Endothelial cell of umbilical vein (primary cell): Measurements from ENCODE around the gene PLEKHA8. TPM values are rescaled to one million over a fixed set of nuclear protein-coding genes. Genes with fewer than 3 reads are reported as not detected.

Source experiments
- BruUV-seq: library from RNA; stranded (reverse); fragments of 400-500 nt; replicated peaks from 2 replicates; lab custom pipeline; 2021; lab: Mats Ljungman, UMichigan
- CTCF ChIA-PET: fragments of 300-600, 350-600 bp; sonication (Branson Sonifier 250); formaldehyde crosslinking; loops from one replicate; lab custom pipeline; 2021; ENCODE audit warnings: antibody characterized with exemption, inconsistent platforms; lab: Charles Lee
- POLR2A ChIA-PET: fragments of 300-600, 350-600 bp; sonication (Branson Sonifier 250); formaldehyde crosslinking; loops from one replicate; lab custom pipeline; 2021; ENCODE audit warnings: antibody characterized with exemption, inconsistent platforms; lab: Charles Lee
- DNase-seq: peaks from one replicate; pipeline ENCODE4 v3.0.0-alpha.2; 2011; ENCODE audit warnings: low read depth, low spot score
- FAIRE-seq: peaks from 2 replicates; lab custom pipeline; 2011; peaks lifted over from hg19 to GRCh38; lab: Jason Lieb, UNC
- H2AFZ ChIP-seq: 2 replicates; pipeline ENCODE4 v1.6.0; 2012; ENCODE audit warnings: low read depth, low read length, control low read depth, inconsistent platforms
- H3K27ac ChIP-seq: 2 replicates; pipeline ENCODE4 v1.5.1; 2011; ENCODE audit warnings: low read depth, mild to moderate bottlenecking, control low read depth, low read length, moderate library complexity; ENCODE audit not compliant: insufficient read depth
- H3K27me3 ChIP-seq, 2 experiments: 2 replicates each; pipeline versions ENCODE4 v1.6.0 to v1.6.1; 2011; ENCODE audit warnings: low read length in 2 of 2, mixed read lengths in 1 of 2; ENCODE audit not compliant: control insufficient read depth in 2 of 2, insufficient read depth in 2 of 2
- H3K36me3 ChIP-seq, 2 experiments: 2 replicates in 1 of 2; 3 replicates in 1 of 2; pipeline ENCODE4 v1.5.1; 2011; ENCODE audit warnings: low read length in 2 of 2, mild to moderate bottlenecking in 1 of 2, moderate library complexity in 1 of 2; ENCODE audit not compliant: control insufficient read depth in 2 of 2, insufficient read depth in 2 of 2; ENCODE audit errors: extremely low read depth in 1 of 2
- H3K4me1 ChIP-seq: 3 replicates; pipeline ENCODE4 v1.5.1; 2011; ENCODE audit warnings: mild to moderate bottlenecking, low read length; ENCODE audit not compliant: control insufficient read depth, insufficient read depth; ENCODE audit errors: extremely low read depth
- H3K4me2 ChIP-seq: 2 replicates; pipeline ENCODE4 v1.6.1; 2011; ENCODE audit warnings: low read length, control low read depth, mixed read lengths; ENCODE audit not compliant: insufficient read depth
- H3K4me3 ChIP-seq, 3 experiments: fragments of 200-600 bp in 1 of 3; sonication (generic), shearing (Covaris generic) in 1 of 3; replicated peaks in 1 of 3; 2 replicates each; pipeline ENCODE4 v1.5.1; 2011 to 2016; ENCODE audit warnings: control low read depth in 3 of 3, low read length in 3 of 3, mild to moderate bottlenecking in 2 of 3, inconsistent platforms in 1 of 3, low read depth in 1 of 3, moderate library complexity in 1 of 3; ENCODE audit not compliant: insufficient read depth in 1 of 3
- H3K79me2 ChIP-seq: 2 replicates; pipeline ENCODE4 v1.6.0; 2012; ENCODE audit warnings: low read length, inconsistent platforms; ENCODE audit not compliant: control insufficient read depth, insufficient read depth
- H3K9ac ChIP-seq: replicated peaks from 2 replicates; pipeline ENCODE3; 2011; ENCODE audit warnings: low read length, control low read depth; ENCODE audit not compliant: insufficient read depth; ENCODE audit errors: extremely low read depth
- H3K9me1 ChIP-seq: replicated peaks from 3 replicates; pipeline ENCODE4 v1.6.0; 2011; ENCODE audit warnings: mild to moderate bottlenecking, low read length; ENCODE audit not compliant: control insufficient read depth, insufficient read depth; ENCODE audit errors: extremely low read depth
- H3K9me3 ChIP-seq: replicated peaks from 2 replicates; pipeline ENCODE4 v1.5.1; 2012; ENCODE audit warnings: low read length, inconsistent platforms; ENCODE audit not compliant: control insufficient read depth, insufficient read depth
- H4K20me1 ChIP-seq: replicated peaks from 2 replicates; pipeline ENCODE3; 2011; ENCODE audit warnings: mild to moderate bottlenecking, low read length; ENCODE audit not compliant: control insufficient read depth, insufficient read depth; ENCODE audit errors: extremely low read depth
- EZH2 ChIP-seq: IDR thresholded peaks from 2 replicates; pipeline ENCODE4 v1.6.1; 2012; ENCODE audit warnings: borderline replicate concordance, low read depth, mild to moderate bottlenecking, moderate library complexity, low read length, inconsistent platforms; ENCODE audit not compliant: severe bottlenecking
- FOS ChIP-seq: IDR thresholded peaks from 2 replicates; pipeline ENCODE4 v1.6.1; 2011; ENCODE audit warnings: mild to moderate bottlenecking, low read length, moderate library complexity, borderline replicate concordance; ENCODE audit not compliant: insufficient read depth
- GATA2 ChIP-seq: IDR thresholded peaks from 2 replicates; pipeline ENCODE4 v1.7.0; 2011; ENCODE audit warnings: low read depth, mild to moderate bottlenecking, moderate library complexity, mixed read lengths, low read length; ENCODE audit not compliant: insufficient read length, insufficient read depth
- JUN ChIP-seq: IDR thresholded peaks from 2 replicates; pipeline ENCODE4 v1.6.1; 2011; ENCODE audit warnings: borderline replicate concordance, low read depth; ENCODE audit not compliant: insufficient read length, insufficient read depth
- MAX ChIP-seq: IDR thresholded peaks from 2 replicates; pipeline ENCODE4 v1.6.1; 2011; ENCODE audit not compliant: insufficient read depth, insufficient read length
- MYC ChIP-seq: IDR thresholded peaks from one replicate; pipeline ENCODE4 v1.6.1; 2011; ENCODE audit warnings: mild to moderate bottlenecking, low read depth, low read length
- POLR2A ChIP-seq: IDR thresholded peaks from 2 replicates; pipeline ENCODE4 v1.6.1; 2012; ENCODE audit warnings: low read depth, mild to moderate bottlenecking, control low read depth, low read length
- POLR2AphosphoS5 ChIP-seq: IDR thresholded peaks from 2 replicates; pipeline ENCODE4 v1.6.1; 2012; ENCODE audit warnings: low read depth, mild to moderate bottlenecking, control low read depth, low read length, moderate library complexity; ENCODE audit not compliant: insufficient read depth
- dilution Hi-C: fragments of 300-500 bp; cut with MboI; formaldehyde crosslinking; loops from one replicate; pipeline ENCODE4 v1.15.0; 2019; ENCODE audit warnings: low sequenced_read_pairs; ENCODE audit not compliant: extremely low pct_ligation_motif_present
- intact Hi-C: fragments of 100-400 bp; cut with micrococcal nuclease; formaldehyde crosslinking; loops from one replicate; pipeline ENCODE4 v1.10.0; 2022
- polyA plus RNA-seq, 4 experiments: library from polyadenylated mRNA; depleted of rRNA in 3 of 4; stranded (reverse) in 3 of 4; unstranded in 1 of 4; fragments of >200 nt; gene quantifications; 2 replicates each; pipeline versions ENCODE4 v1.2.1 to v1.2.3, GENCODE V29; 2011 to 2012; ENCODE audit warnings: missing spikeins in 1 of 4
- total RNA-seq: library from RNA; stranded (reverse); gene quantifications from 2 replicates; pipeline ENCODE4 v1.2.3, GENCODE V29; 2021
- TF ChIP-seq, protein P1 (sequence below), 2 donors: IDR thresholded peaks; 1 replicate in 1 of 2; 2 replicates in 1 of 2; pipeline ENCODE4 v1.5.1; 2011; ENCODE audit warnings: low read length in 2 of 2, mild to moderate bottlenecking in 2 of 2, moderate library complexity in 2 of 2, control low read depth in 1 of 2, inconsistent platforms in 1 of 2, low read depth in 1 of 2; ENCODE audit not compliant: insufficient read depth in 1 of 2; ENCODE audit errors: extremely low read depth in 1 of 2

PLEKHA8 gene
- total and polyA plus RNA-seq, 2 donors (not counting 3 experiments of a cell fraction or from before 2014, with no cell fraction given), result 4.5 to 19.8 TPM

GRCh38 chr7:30074422-30075030 is 46.3 kb downstream of the PLEKHA8 start:
- DNase-seq (peak; percentile 52), FAIRE-seq (peak; percentile 75)
- Histone ChIP-seq H3K9me1 (no peaks in the 10 kb centered on the region), H3K9ac (no peak overlapping the region), H3K27me3 (no peaks in the 10 kb centered on the region), H3K9me3 (no peaks in the 10 kb centered on the region), H3K4me3 (no peak overlapping the region), H4K20me1 (no peaks in the 10 kb centered on the region), H3K4me2 (no peak overlapping the region), H3K27ac (no peak overlapping the region), H3K4me1 (no peaks in the 10 kb centered on the region), H3K36me3 (peaks cover 0 to 8% of the 10 kb centered on the region in 2 experiments), H2AFZ (no peak overlapping the region), H3K79me2 (no peaks in the 10 kb centered on the region)
- intact Hi-C loops (loop anchor here (1.0 kb wide), 1 partner anchor 196 kb away; no protein-coding TSS in a partner anchor), dilution Hi-C loops (no loop called here)
- BruUV-seq, result no TSS peak
- TF ChIP-seq GATA2 (no peak), POLR2AphosphoS5 (no peak), JUN (no peak), MAX (no peak), EZH2 (no peak), MYC (no peak), POLR2A (no peak), FOS (peak; percentile 9)
- TF ChIP-seq, protein P1, sequence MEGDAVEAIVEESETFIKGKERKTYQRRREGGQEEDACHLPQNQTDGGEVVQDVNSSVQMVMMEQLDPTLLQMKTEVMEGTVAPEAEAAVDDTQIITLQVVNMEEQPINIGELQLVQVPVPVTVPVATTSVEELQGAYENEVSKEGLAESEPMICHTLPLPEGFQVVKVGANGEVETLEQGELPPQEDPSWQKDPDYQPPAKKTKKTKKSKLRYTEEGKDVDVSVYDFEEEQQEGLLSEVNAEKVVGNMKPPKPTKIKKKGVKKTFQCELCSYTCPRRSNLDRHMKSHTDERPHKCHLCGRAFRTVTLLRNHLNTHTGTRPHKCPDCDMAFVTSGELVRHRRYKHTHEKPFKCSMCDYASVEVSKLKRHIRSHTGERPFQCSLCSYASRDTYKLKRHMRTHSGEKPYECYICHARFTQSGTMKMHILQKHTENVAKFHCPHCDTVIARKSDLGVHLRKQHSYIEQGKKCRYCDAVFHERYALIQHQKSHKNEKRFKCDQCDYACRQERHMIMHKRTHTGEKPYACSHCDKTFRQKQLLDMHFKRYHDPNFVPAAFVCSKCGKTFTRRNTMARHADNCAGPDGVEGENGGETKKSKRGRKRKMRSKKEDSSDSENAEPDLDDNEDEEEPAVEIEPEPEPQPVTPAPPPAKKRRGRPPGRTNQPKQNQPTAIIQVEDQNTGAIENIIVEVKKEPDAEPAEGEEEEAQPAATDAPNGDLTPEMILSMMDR (IDR thresholded peaks at IDR 0.05; ENCODE audit: extremely low read depth in 1 of 2, insufficient read depth in 1 of 2, low read depth in 1 of 2, low read length in 2 of 2), result peak; percentile 25 to 38
- ChIA-PET POLR2A (no interaction called here), CTCF (interaction anchor here (0.6 to 6.6 kb wide), 30 partner anchors 9 to 490 kb away, joined by 3 to 55 read pairs (median 4); partner anchors contain the start of genes FKBP14 and PLEKHA8)
